H1 (cell line): ENCODE measurements around the gene IMPDH1. TPM values are rescaled to one million over a fixed set of nuclear protein-coding genes. Genes with fewer than 3 reads are reported as not detected.

ENCODE experiments used
- CTCF ChIA-PET: fragments of 300-600 bp; sonication (Branson Sonifier 250); formaldehyde crosslinking; loops from one replicate; lab custom pipeline; 2021; ENCODE audit not compliant: partially characterized antibody; lab: Charles Lee
- POLR2A ChIA-PET: fragments of 300-600 bp; sonication (Branson Sonifier 250); formaldehyde crosslinking; loops from one replicate; lab custom pipeline; 2021; ENCODE audit warnings: inconsistent platforms; ENCODE audit not compliant: partially characterized antibody; lab: Charles Lee
- DNase-seq, 2 experiments: peaks; one replicate each; pipeline versions ENCODE4 v3.0.0 to v3.0.0-alpha.2; 2010 to 2022; ENCODE audit warnings: low spot score in 2 of 2, low read depth in 1 of 2, mixed read lengths in 1 of 2
- FAIRE-seq: peaks from 2 replicates; lab custom pipeline; 2011; peaks lifted over from hg19 to GRCh38; lab: Jason Lieb, UNC
- H2AFZ ChIP-seq: 2 replicates; pipeline ENCODE4 v1.8.1; 2012; ENCODE audit warnings: low read length, inconsistent platforms
- H2AK5ac ChIP-seq: 2 replicates; pipeline ENCODE4 v1.6.1; 2013; ENCODE audit warnings: low read depth, low read length
- H2BK120ac ChIP-seq: replicated peaks from 2 replicates; pipeline ENCODE3; 2013; ENCODE audit warnings: low read depth, low read length, inconsistent platforms
- H2BK12ac ChIP-seq: 2 replicates; pipeline ENCODE4 v1.6.1; 2013; ENCODE audit warnings: low read depth, low read length
- H2BK15ac ChIP-seq: 2 replicates; pipeline ENCODE4 v1.6.1; 2013; ENCODE audit warnings: low read length
- H2BK20ac ChIP-seq: 2 replicates; pipeline ENCODE4 v1.6.1; 2013; ENCODE audit warnings: low read length
- H2BK5ac ChIP-seq: 2 replicates; pipeline ENCODE4 v1.6.1; 2013; ENCODE audit warnings: low read depth, low read length
- H3K14ac ChIP-seq: 2 replicates; pipeline ENCODE4 v1.6.1; 2013; ENCODE audit warnings: inconsistent platforms; ENCODE audit not compliant: insufficient read length
- H3K18ac ChIP-seq: 2 replicates; pipeline ENCODE4 v1.6.1; 2013; ENCODE audit warnings: low read length; ENCODE audit errors: extremely low read depth
- H3K23ac ChIP-seq: 2 replicates; pipeline ENCODE4 v1.6.1; 2013; ENCODE audit warnings: inconsistent platforms; ENCODE audit not compliant: insufficient read length
- H3K23me2 ChIP-seq: 2 replicates; pipeline ENCODE4 v1.6.1; 2013; ENCODE audit warnings: low read depth, low read length
- H3K27ac ChIP-seq: 2 replicates; pipeline ENCODE4 v1.6.1; 2011; ENCODE audit warnings: low read depth, low read length, inconsistent platforms
- H3K27me3 ChIP-seq, 4 experiments: replicated peaks in 1 of 4; 1 replicate in 1 of 4; 2 replicates in 3 of 4; pipeline versions ENCODE4 v1.6.1 to v1.8.1; 2011 to 2013; ENCODE audit warnings: low read length in 3 of 4, mild to moderate bottlenecking in 3 of 4, inconsistent platforms in 2 of 4, mixed read lengths in 2 of 4, moderate library complexity in 1 of 4; ENCODE audit not compliant: control insufficient read depth in 3 of 4, insufficient read depth in 3 of 4; ENCODE audit errors: extremely low read depth in 1 of 4
- H3K36me3 ChIP-seq, 4 experiments: 2 replicates each; pipeline versions ENCODE4 v1.6.1 to v1.8.1; 2011 to 2013; ENCODE audit warnings: mild to moderate bottlenecking in 4 of 4, low read length in 3 of 4, moderate library complexity in 2 of 4, control low read depth in 1 of 4, inconsistent platforms in 1 of 4; ENCODE audit not compliant: insufficient read depth in 4 of 4, control insufficient read depth in 2 of 4
- H3K4ac ChIP-seq: replicated peaks from 2 replicates; pipeline ENCODE3; 2013; ENCODE audit warnings: low read length, low read depth, mixed read lengths, inconsistent platforms; ENCODE audit not compliant: insufficient read length
- H3K4me1 ChIP-seq, 4 experiments: replicated peaks in 1 of 4; 1 replicate in 1 of 4; 2 replicates in 3 of 4; pipeline versions ENCODE4 v1.6.1 to v1.8.1; 2011 to 2013; ENCODE audit warnings: low read length in 3 of 4, inconsistent platforms in 2 of 4, mixed read lengths in 1 of 4; ENCODE audit not compliant: insufficient read depth in 4 of 4, control insufficient read depth in 3 of 4
- H3K4me2 ChIP-seq, 2 experiments: 2 replicates each; pipeline versions ENCODE4 v1.6.1 to v1.8.1; 2011 to 2013; ENCODE audit warnings: low read depth in 2 of 2, low read length in 2 of 2, control low read depth in 1 of 2, inconsistent platforms in 1 of 2, mild to moderate bottlenecking in 1 of 2; ENCODE audit not compliant: insufficient read depth in 1 of 2
- H3K4me3 ChIP-seq, 4 experiments: fragments of 200-600, 300-600 bp in 1 of 4; sonication (generic), shearing (Covaris generic), sonication (Bioruptor Twin) in 1 of 4; 2 replicates each; pipeline versions ENCODE4 v1.5.1 to v1.8.1; 2011 to 2016; ENCODE audit warnings: low read length in 4 of 4, low read depth in 3 of 4, control low read depth in 2 of 4, inconsistent platforms in 2 of 4, mild to moderate bottlenecking in 2 of 4, mixed read lengths in 1 of 4, moderate library complexity in 1 of 4; ENCODE audit not compliant: insufficient read depth in 2 of 4; ENCODE audit errors: extremely low read depth in 1 of 4
- H3K56ac ChIP-seq: replicated peaks from 2 replicates; pipeline ENCODE3; 2013; ENCODE audit warnings: low read depth, mild to moderate bottlenecking, mixed read lengths, low read length, inconsistent platforms; ENCODE audit not compliant: insufficient read length
- H3K79me1 ChIP-seq: 2 replicates; pipeline ENCODE4 v1.6.1; 2013; ENCODE audit warnings: low read depth, low read length, control low read depth
- H3K79me2 ChIP-seq, 2 experiments: 2 replicates each; pipeline versions ENCODE4 v1.6.1 to v1.8.1; 2012 to 2013; ENCODE audit warnings: low read length in 2 of 2, mild to moderate bottlenecking in 2 of 2, inconsistent platforms in 1 of 2; ENCODE audit not compliant: insufficient read depth in 2 of 2, control insufficient read depth in 1 of 2
- H3K9ac ChIP-seq, 4 experiments: replicated peaks in 1 of 4; 1 replicate in 1 of 4; 2 replicates in 3 of 4; pipeline versions ENCODE4 v1.6.1 to v1.8.1; 2011 to 2013; ENCODE audit warnings: low read depth in 3 of 4, low read length in 3 of 4, control low read depth in 2 of 4, mild to moderate bottlenecking in 2 of 4, moderate library complexity in 2 of 4, inconsistent platforms in 1 of 4; ENCODE audit errors: extremely low read depth in 1 of 4
- H3K9me3 ChIP-seq, 2 experiments: 2 replicates each; pipeline versions ENCODE4 v1.6.1 to v1.8.1; 2012 to 2013; ENCODE audit warnings: mild to moderate bottlenecking in 2 of 2, moderate library complexity in 2 of 2, control low read depth in 1 of 2, inconsistent platforms in 1 of 2, low read depth in 1 of 2, low read length in 1 of 2, mixed read lengths in 1 of 2; ENCODE audit not compliant: insufficient read depth in 2 of 2
- H4K20me1 ChIP-seq, 2 experiments: replicated peaks in 1 of 2; 2 replicates each; pipeline versions ENCODE3 to v1.8.1; 2011 to 2013; ENCODE audit warnings: inconsistent platforms in 2 of 2, low read length in 2 of 2, mild to moderate bottlenecking in 1 of 2; ENCODE audit not compliant: insufficient read depth in 2 of 2, control insufficient read depth in 1 of 2
- H4K5ac ChIP-seq: 2 replicates; pipeline ENCODE4 v1.6.1; 2013; ENCODE audit warnings: low read length, low read depth, mixed read lengths, inconsistent platforms; ENCODE audit not compliant: insufficient read length
- H4K8ac ChIP-seq: 2 replicates; pipeline ENCODE4 v1.8.0; 2013; ENCODE audit warnings: mild to moderate bottlenecking, moderate library complexity, low read length, inconsistent platforms; ENCODE audit not compliant: insufficient read depth; ENCODE audit errors: extremely low read depth
- H4K91ac ChIP-seq: replicated peaks from 2 replicates; pipeline ENCODE3; 2013; ENCODE audit warnings: low read length, mixed read lengths, inconsistent platforms; ENCODE audit not compliant: insufficient read length
- ATF3 ChIP-seq: IDR thresholded peaks from 2 replicates; pipeline ENCODE4 v1.6.1; 2011; ENCODE audit warnings: low read depth, mild to moderate bottlenecking, low read length; ENCODE audit not compliant: insufficient read depth
- CBX5 ChIP-seq: fragments of 300-800, 300-1000 bp; sonication (generic); IDR thresholded peaks from 2 replicates; pipeline ENCODE4 v1.7.1; 2016; ENCODE audit warnings: antibody characterized with exemption, low read length, low read depth
- CHD2 ChIP-seq: IDR thresholded peaks from 2 replicates; pipeline ENCODE4 v1.6.1; 2012; ENCODE audit warnings: low read length, improper control_type of control experiment
- GABPA ChIP-seq: IDR thresholded peaks from 2 replicates; pipeline ENCODE4 v1.6.1; 2011; ENCODE audit warnings: mild to moderate bottlenecking, low read length, moderate library complexity, borderline replicate concordance; ENCODE audit not compliant: insufficient read depth
- HDAC6 ChIP-seq: IDR thresholded peaks from one replicate; pipeline ENCODE4 v1.7.1; 2012; ENCODE audit warnings: low read depth, mild to moderate bottlenecking, inconsistent platforms, low read length, moderate library complexity
- MAFK ChIP-seq: IDR thresholded peaks from 2 replicates; pipeline ENCODE4 v1.6.1; 2012; ENCODE audit warnings: low read depth, mild to moderate bottlenecking, improper control_type of control experiment, low read length
- SP1 ChIP-seq: IDR thresholded peaks from 2 replicates; pipeline ENCODE4 v1.6.1; 2011; ENCODE audit warnings: low read depth, low read length
- WGBS, 2 experiments: shearing (Covaris generic) in 1 of 2; methylation state at CpG; one replicate each; pipeline versions ENCODE4 v1.1.6 to v1.1.7; 2013 to 2015; ENCODE audit warnings: low lambda C conversion rate in 2 of 2, mixed read lengths in 2 of 2, inconsistent platforms in 1 of 2, low coverage in 1 of 2, missing lambda C conversion rate in 1 of 2; ENCODE audit not compliant: insufficient replicate concordance in 2 of 2, insufficient coverage in 1 of 2, insufficient read length in 1 of 2; ENCODE audit errors: extremely low coverage in 1 of 2, missing lambda C conversion rate in 1 of 2; 5-methylcytosine and 5-hydroxymethylcytosine counted together
- polyA plus RNA-seq, 7 experiments: library from polyadenylated mRNA; depleted of rRNA in 3 of 7; stranded (reverse) in 5 of 7; unstranded in 2 of 7; fragments of >200 nt in 5 of 7; fragments of 200-250 nt in 2 of 7; gene quantifications; 1 replicate in 5 of 7; 2 replicates in 1 of 7; 4 replicates in 1 of 7; pipeline versions ENCODE4 v1.2.1 to v1.2.3, GENCODE V29; 2011 to 2013; ENCODE audit warnings: missing spikeins in 2 of 7, mixed read lengths in 2 of 7
- total RNA-seq: library from RNA; stranded (reverse); fragmentation: NEBNext Ultra II Directional; extraction: Animal tissue kit (Norgen Biotek cat#: 25700); gene quantifications from 2 replicates; pipeline ENCODE4 v1.2.1, GENCODE V29; 2021

The IMPDH1 gene
- total and polyA plus RNA-seq, 2 of the 8 experiments (the other 6 are each of a cell fraction or from before 2014, with no cell fraction given), result 45.8 TPM

DNA sequence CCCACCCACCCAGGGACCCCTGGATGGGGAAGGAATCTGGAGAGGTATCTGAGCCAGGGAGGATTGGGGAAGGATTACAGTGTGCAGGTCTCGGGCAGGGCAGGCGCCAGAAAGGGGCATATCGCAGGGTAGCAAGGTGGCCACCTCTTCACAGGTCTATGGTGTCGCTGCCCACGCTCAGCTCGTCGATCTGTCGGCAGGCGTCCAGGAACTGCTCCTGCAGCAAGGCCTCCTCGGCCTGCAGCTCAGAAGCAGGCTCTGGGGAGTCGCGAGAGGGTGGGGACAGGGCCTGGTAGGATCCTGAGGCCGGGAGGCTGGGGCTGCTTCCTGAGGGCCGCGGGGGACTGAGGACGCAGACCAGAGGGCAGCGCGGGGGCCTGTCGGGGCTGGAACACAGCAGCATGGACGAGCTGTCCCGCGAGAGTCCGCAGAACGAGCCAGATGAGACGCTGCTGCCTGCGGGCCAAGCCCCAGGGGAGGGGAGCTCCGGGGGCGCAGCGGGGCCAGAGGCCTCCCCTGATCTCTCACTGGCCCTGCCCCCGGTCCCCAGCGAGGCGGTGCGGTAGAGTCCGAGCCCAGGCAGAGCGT is 59.0 kb downstream of the IMPDH1 start:
- Histone ChIP-seq H3K4me3 (peak overlapping the region in 1 of 4 experiments; percentile 46; a peak in 1 of 8 replicates), H3K9ac (no peak overlapping the region), H3K36me3 (peaks cover 0 to 6% (median 0%) of the 10 kb centered on the region in 4 experiments; a peak in 1 of 8 replicates), H3K4ac (no peak overlapping the region), H3K27me3 (peaks cover 34 to 70% (median 57%) of the 10 kb centered on the region in 4 experiments), H2BK20ac (no peak overlapping the region; the same call in 1 of the 2 replicates), H2AFZ (0 out of 2 replicates have a peak overlapping the region, but pooled peaks have one; percentile 36), H2AK5ac (no peak overlapping the region), H2BK15ac (no peak overlapping the region), H3K79me1 (no peaks in the 10 kb centered on the region), H3K14ac (no peak overlapping the region), H3K9me3 (no peaks in the 10 kb centered on the region; a peak in 1 of 4 replicates), H3K27ac (no peak overlapping the region), H3K23ac (no peak overlapping the region), H3K18ac (no peak overlapping the region), H2BK5ac (no peak overlapping the region), H3K79me2 (no peaks in the 10 kb centered on the region), H3K23me2 (peaks cover 3% of the 10 kb centered on the region; the same call in 1 of the 2 replicates), H3K4me1 (peaks cover 0 to 7% (median 5%) of the 10 kb centered on the region in 4 experiments; a peak in 6 of 7 replicates), H2BK12ac (no peak overlapping the region), H3K4me2 (peak overlapping the region; percentile 60 to 69; a peak in 2 of 4 replicates), H4K91ac (no peak overlapping the region), H3K56ac (no peak overlapping the region), H4K20me1 (peaks cover 0 to 1% of the 10 kb centered on the region in 2 experiments), H4K5ac (no peak overlapping the region), H2BK120ac (no peak overlapping the region), H4K8ac (peak overlapping the region; percentile 86; the same call in 1 of the 2 replicates)
- no peak for TF ChIP-seq ATF3
- TF ChIP-seq GABPA, result no peak
- TF ChIP-seq CHD2, result no peak
- TF ChIP-seq SP1, result no peak
- TF ChIP-seq MAFK, result no peak
- no peak for TF ChIP-seq CBX5
- TF ChIP-seq HDAC6, result no peak
- CTCF ChIA-PET, result interaction anchor here (0.6 to 13.6 kb wide), 13 partner anchors 10 to 163 kb away, joined by 3 to 345 read pairs (median 4); partner anchors contain the start of gene PRRT4
- 84% methylated on average over 30 of the region's 35 CpGs; no CpG with 5 or more reads in 1 of the 2 experiments for WGBS, 2 experiments
- FAIRE-seq (no peak), DNase-seq (no peak)
- POLR2A ChIA-PET, result interaction anchor here (1.0 to 1.5 kb wide), 5 partner anchors 10 to 105 kb away, joined by 3 to 10 read pairs (median 3); partner anchors contain the start of gene HILPDA
